ENCODE data around the gene DMXL1. TPM values are rescaled to one million over a fixed set of nuclear protein-coding genes. Genes with fewer than 3 reads are reported as not detected.
"Not testable (repeated sequence)": the region's sequence is repeated elsewhere in the genome, so short reads cannot be mapped to it uniquely, and the experiment has no call there.

Gene DMXL1
- total RNA-seq, 1 donor from 2014 or later = 35.0 TPM

DNA sequence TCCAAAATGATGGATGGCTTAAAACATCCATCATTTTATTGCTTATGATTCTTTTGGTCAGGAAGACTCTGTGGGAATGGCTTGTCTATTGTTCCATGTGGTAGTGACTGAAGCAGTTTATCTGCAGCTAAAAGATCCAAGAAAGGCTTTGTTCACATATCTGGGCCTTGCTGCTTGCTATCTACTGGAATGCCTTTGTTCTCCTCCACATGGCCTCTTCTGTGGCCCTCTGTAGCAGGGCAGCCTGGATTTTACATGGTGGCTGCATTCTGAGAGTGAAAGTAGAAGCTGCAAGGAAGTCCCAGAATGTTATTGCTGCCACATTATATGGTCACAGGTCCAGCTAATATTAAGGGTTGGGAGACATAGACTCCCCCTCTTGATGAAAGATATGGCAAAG, 35.1 kb downstream of the DMXL1 start:
- H3K4me3 Mint-ChIP-seq (ENCODE audit: unreplicated experiment) = no peak overlapping the region
- H3K27me3 Mint-ChIP-seq (ENCODE audit: low read depth) = no peaks in the 10 kb centered on the region
- no peak for DNase-seq (ENCODE audit: low spot score)
- TF ChIP-seq, protein P1, sequence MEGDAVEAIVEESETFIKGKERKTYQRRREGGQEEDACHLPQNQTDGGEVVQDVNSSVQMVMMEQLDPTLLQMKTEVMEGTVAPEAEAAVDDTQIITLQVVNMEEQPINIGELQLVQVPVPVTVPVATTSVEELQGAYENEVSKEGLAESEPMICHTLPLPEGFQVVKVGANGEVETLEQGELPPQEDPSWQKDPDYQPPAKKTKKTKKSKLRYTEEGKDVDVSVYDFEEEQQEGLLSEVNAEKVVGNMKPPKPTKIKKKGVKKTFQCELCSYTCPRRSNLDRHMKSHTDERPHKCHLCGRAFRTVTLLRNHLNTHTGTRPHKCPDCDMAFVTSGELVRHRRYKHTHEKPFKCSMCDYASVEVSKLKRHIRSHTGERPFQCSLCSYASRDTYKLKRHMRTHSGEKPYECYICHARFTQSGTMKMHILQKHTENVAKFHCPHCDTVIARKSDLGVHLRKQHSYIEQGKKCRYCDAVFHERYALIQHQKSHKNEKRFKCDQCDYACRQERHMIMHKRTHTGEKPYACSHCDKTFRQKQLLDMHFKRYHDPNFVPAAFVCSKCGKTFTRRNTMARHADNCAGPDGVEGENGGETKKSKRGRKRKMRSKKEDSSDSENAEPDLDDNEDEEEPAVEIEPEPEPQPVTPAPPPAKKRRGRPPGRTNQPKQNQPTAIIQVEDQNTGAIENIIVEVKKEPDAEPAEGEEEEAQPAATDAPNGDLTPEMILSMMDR (IDR thresholded peaks at IDR 0.05) = no peak
- no peaks in the 10 kb centered on the region for H3K9me3 Mint-ChIP-seq (ENCODE audit: low read depth)
- peaks cover 12% of the 10 kb centered on the region for H3K36me3 Mint-ChIP-seq (ENCODE audit: low read depth)
- no peaks in the 10 kb centered on the region for H3K4me1 Mint-ChIP-seq (ENCODE audit: low read depth)
- no peak overlapping the region for H3K27ac Mint-ChIP-seq (ENCODE audit: unreplicated experiment)

DNA sequence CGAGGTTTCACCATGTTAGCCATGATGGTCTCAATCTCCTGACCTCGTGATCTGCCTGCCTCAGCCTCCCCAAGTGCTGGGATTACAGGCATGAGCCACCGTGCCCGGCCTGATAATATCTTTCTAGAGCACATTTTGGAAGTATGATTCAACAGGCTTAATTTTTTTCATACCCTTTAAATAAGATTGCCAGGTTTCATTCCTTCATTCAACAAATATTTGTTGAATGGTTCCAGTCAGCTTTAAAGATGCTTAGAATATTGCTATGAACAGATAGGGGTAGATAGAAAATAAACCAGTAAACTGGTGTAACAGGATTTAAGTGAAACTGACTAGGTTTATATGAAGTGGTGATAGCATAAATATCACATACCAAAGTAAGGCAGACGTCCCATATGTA, 41.3 kb downstream of the DMXL1 start:
- TF ChIP-seq, protein P1 (IDR thresholded peaks at IDR 0.05) = no peak
- no peak for DNase-seq (ENCODE audit: low spot score)
- Mint-ChIP-seq H3K4me1 (ENCODE audit: low read depth) (no peaks in the 10 kb centered on the region), H3K4me3 (ENCODE audit: unreplicated experiment) (no peak overlapping the region), H3K36me3 (ENCODE audit: low read depth) (peaks cover 14% of the 10 kb centered on the region), H3K27me3 (ENCODE audit: low read depth) (no peaks in the 10 kb centered on the region), H3K27ac (ENCODE audit: unreplicated experiment) (no peak overlapping the region), H3K9me3 (ENCODE audit: low read depth) (no peaks in the 10 kb centered on the region)

DNA sequence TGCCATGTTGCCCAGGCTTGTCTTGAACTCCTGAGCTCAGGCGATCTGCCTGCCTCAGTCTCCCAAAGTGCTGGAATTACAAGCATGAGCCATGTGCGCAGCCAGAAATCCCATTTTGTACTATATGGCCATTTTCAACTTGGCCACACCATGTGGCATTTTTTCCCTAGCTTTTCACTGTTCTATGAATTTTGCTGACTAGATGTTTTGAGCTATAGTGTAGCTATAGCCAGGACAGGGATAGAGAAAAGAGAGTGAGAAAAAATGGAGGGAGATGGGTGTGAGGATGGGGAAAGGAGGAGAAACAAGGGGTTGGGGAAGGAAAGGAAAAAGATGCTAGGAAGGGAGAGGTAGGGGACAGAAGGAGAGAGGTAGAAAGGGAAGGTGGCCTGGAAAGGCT, 46.4 kb downstream of the DMXL1 start:
- TF ChIP-seq, protein P1 (IDR thresholded peaks at IDR 0.05) = no peak
- Mint-ChIP-seq H3K27me3 (ENCODE audit: low read depth) (no peaks in the 10 kb centered on the region), H3K36me3 (ENCODE audit: low read depth) (peaks cover 21% of the 10 kb centered on the region), H3K27ac (ENCODE audit: unreplicated experiment) (no peak overlapping the region), H3K4me1 (ENCODE audit: low read depth) (no peaks in the 10 kb centered on the region), H3K9me3 (ENCODE audit: low read depth) (no peaks in the 10 kb centered on the region), H3K4me3 (ENCODE audit: unreplicated experiment) (no peak overlapping the region)
- DNase-seq (ENCODE audit: low spot score) = no peak

DNA sequence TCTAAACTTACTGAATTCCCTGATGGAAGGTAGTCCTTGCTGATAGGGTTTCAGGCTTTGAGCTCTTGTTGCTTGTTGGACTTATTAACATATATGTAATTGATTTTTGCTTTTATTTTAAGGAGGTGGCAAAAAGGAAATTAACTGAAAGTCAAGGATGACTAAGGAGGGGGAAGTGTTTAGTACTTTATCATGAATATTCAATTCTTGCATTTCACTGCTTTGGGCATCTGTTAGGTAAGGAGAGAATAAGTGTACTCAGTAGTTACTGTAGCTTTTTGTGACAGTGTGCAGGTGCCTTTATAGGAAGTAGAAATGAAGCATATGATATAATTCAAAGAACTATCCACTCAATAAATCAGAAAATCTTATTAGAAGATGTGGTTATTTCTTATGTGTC, 47.1 kb downstream of the DMXL1 start:
- Mint-ChIP-seq H3K27me3 (ENCODE audit: low read depth) (no peaks in the 10 kb centered on the region), H3K4me3 (ENCODE audit: unreplicated experiment) (no peak overlapping the region), H3K36me3 (ENCODE audit: low read depth) (peaks cover 23% of the 10 kb centered on the region), H3K9me3 (ENCODE audit: low read depth) (no peaks in the 10 kb centered on the region), H3K27ac (ENCODE audit: unreplicated experiment) (no peak overlapping the region), H3K4me1 (ENCODE audit: low read depth) (no peaks in the 10 kb centered on the region)
- DNase-seq (ENCODE audit: low spot score) = no peak
- TF ChIP-seq, protein P1 (IDR thresholded peaks at IDR 0.05) = no peak

DNA sequence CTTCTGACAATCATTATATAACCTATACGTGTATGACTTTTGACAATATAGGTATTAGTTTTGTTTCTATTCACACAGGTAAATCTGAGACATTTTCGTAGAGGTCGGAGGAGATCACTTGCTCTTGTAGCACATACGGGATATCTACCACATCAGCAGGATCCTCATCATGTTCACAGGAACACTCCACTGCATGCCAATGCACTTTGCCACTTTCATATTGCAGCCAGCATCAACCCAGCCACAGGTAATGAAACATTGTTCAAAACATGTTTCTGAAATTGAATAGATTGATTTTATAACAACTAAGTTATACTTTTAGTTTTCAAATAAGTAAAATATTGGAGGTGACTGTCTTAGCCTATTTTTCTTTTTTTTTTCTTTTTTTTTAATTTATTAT, 50.0 kb downstream of the DMXL1 start:
- H3K27me3 Mint-ChIP-seq (ENCODE audit: low read depth) = no peaks in the 10 kb centered on the region
- H3K4me3 Mint-ChIP-seq (ENCODE audit: unreplicated experiment) = no peak overlapping the region
- H3K36me3 Mint-ChIP-seq (ENCODE audit: low read depth) = peaks cover 26% of the 10 kb centered on the region
- DNase-seq (ENCODE audit: low spot score) = no peak
- no peak overlapping the region for H3K27ac Mint-ChIP-seq (ENCODE audit: unreplicated experiment)
- TF ChIP-seq, protein P1 (IDR thresholded peaks at IDR 0.05) = no peak
- H3K4me1 Mint-ChIP-seq (ENCODE audit: low read depth) = no peaks in the 10 kb centered on the region
- H3K9me3 Mint-ChIP-seq (ENCODE audit: low read depth) = no peaks in the 10 kb centered on the region

DNA sequence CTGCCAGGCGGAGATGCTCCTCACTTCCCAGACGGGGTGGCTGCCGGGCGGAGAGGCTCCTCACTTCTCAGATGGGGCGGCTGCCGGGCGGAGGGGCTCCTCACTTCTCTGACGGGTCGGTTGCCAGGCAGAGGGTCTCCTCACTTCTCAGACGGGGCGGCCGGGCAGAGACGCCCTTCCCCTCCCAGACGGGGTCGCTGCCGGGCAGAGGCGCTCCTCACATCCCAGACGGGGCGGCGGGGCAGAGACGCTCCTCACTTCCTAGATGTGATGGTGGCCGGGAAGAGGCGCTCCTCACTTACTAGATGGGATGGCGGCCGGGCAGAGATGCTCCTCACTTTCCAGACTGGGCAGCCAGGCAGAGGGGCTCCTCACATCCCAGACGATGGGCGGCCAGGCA, 51.6 kb downstream of the DMXL1 start:
- not testable (repeated sequence) for H3K4me3 Mint-ChIP-seq (ENCODE audit: unreplicated experiment); DNase-seq (ENCODE audit: low spot score); H3K27ac Mint-ChIP-seq (ENCODE audit: unreplicated experiment); H3K4me1 Mint-ChIP-seq (ENCODE audit: low read depth); H3K27me3 Mint-ChIP-seq (ENCODE audit: low read depth); H3K9me3 Mint-ChIP-seq (ENCODE audit: low read depth)
- peaks cover 19% of the 10 kb centered on the region for H3K36me3 Mint-ChIP-seq (ENCODE audit: low read depth)

All from chondrocyte (in vitro differentiated cells).